ENCODE data around the gene ADCYAP1R1. TPM values are rescaled to one million over a fixed set of nuclear protein-coding genes. Genes with fewer than 3 reads are reported as not detected.

ADCYAP1R1 gene
- total RNA-seq, 1 experiment from 2014 or later = 0.12 TPM

GRCh38 chr7:31027161-31027965 lies 24.7 kb upstream of the ADCYAP1R1 start:
- Histone ChIP-seq H3K27ac (ENCODE audit: low read depth, low read length) (no peak overlapping the region), H3K4me3 (replicated peaks in 1 of 2; ENCODE audit: low read depth in 1 of 2, low read length in 2 of 2) (no peak overlapping the region), H4K20me1 (ENCODE audit: insufficient read depth) (no peaks in the 10 kb centered on the region), H3K9me2 (ENCODE audit: insufficient read depth) (no peaks in the 10 kb centered on the region), H3K9me3 (ENCODE audit: control insufficient read depth in 1 of 2, insufficient read depth in 1 of 2, low read depth in 1 of 2, low read length in 2 of 2) (no peaks in the 10 kb centered on the region), H3K79me2 (ENCODE audit: insufficient read depth, low read length) (no peaks in the 10 kb centered on the region), H3K4me2 (ENCODE audit: low read length) (no peak overlapping the region), H3K36me3 (ENCODE audit: control insufficient read depth in 1 of 2, insufficient read depth in 2 of 2, low read length in 2 of 2) (no peaks in the 10 kb centered on the region), H3K9ac (ENCODE audit: low read length) (no peak overlapping the region), H2AFZ (ENCODE audit: low read depth, low read length, poor library complexity, severe bottlenecking) (no peak overlapping the region), H3K27me3 (ENCODE audit: insufficient read depth, low read length) (no peaks in the 10 kb centered on the region), H3K4me1 (ENCODE audit: control insufficient read depth in 1 of 2, insufficient read depth in 2 of 2, low read length in 2 of 2) (no peaks in the 10 kb centered on the region)
- TF ChIP-seq CBX3 (IDR thresholded peaks at IDR 0.05; ENCODE audit: low read depth) (no peak), SP1 (IDR thresholded peaks at IDR 0.05; ENCODE audit: low read depth) (no peak), SRF (IDR thresholded peaks at IDR 0.05; ENCODE audit: low read depth) (no peak)
- DNase-seq (ENCODE audit: low read depth, low spot score) (no peak), ATAC-seq (no peak)
- no TSS peak for BruUV-seq (replicated peaks)
- POLR2A ChIA-PET = no interaction called here
- RAD21 ChIA-PET (ENCODE audit: low non-redundant PET in 1 of 2, low total read pairs in 2 of 2, uncharacterized antibody in 2 of 2, unreplicated experiment in 2 of 2) = no interaction called here
- intact Hi-C loops (cut with micrococcal nuclease) = no loop called here
- CTCF ChIA-PET = no interaction called here

- no TSS peak for BruUV-seq (replicated peaks)
- Histone ChIP-seq H2AFZ (ENCODE audit: low read depth, low read length, poor library complexity, severe bottlenecking) (no peak overlapping the region), H3K9me3 (ENCODE audit: control insufficient read depth in 1 of 2, insufficient read depth in 1 of 2, low read depth in 1 of 2, low read length in 2 of 2) (no peaks in the 10 kb centered on the region), H3K36me3 (ENCODE audit: control insufficient read depth in 1 of 2, insufficient read depth in 2 of 2, low read length in 2 of 2) (no peaks in the 10 kb centered on the region), H3K4me3 (replicated peaks in 1 of 2; ENCODE audit: low read depth in 1 of 2, low read length in 2 of 2) (no peak overlapping the region), H3K9me2 (ENCODE audit: insufficient read depth) (no peaks in the 10 kb centered on the region), H4K20me1 (ENCODE audit: insufficient read depth) (no peaks in the 10 kb centered on the region), H3K9ac (ENCODE audit: low read length) (no peak overlapping the region), H3K4me2 (ENCODE audit: low read length) (no peak overlapping the region), H3K27ac (ENCODE audit: low read depth, low read length) (no peak overlapping the region), H3K4me1 (ENCODE audit: control insufficient read depth in 1 of 2, insufficient read depth in 2 of 2, low read length in 2 of 2) (no peaks in the 10 kb centered on the region), H3K27me3 (ENCODE audit: insufficient read depth, low read length) (no peaks in the 10 kb centered on the region), H3K79me2 (ENCODE audit: insufficient read depth, low read length) (no peaks in the 10 kb centered on the region)
- CTCF ChIA-PET = no interaction called here
- no peak for DNase-seq (ENCODE audit: low read depth, low spot score)
- intact Hi-C loops (cut with micrococcal nuclease) = no loop called here
- no peak for ATAC-seq
- POLR2A ChIA-PET = no interaction called here
- RAD21 ChIA-PET (ENCODE audit: low non-redundant PET in 1 of 2, low total read pairs in 2 of 2, uncharacterized antibody in 2 of 2, unreplicated experiment in 2 of 2) = no interaction called here
- TF ChIP-seq ATF3 (IDR thresholded peaks at IDR 0.05) (no peak), YY1 (IDR thresholded peaks at IDR 0.05; ENCODE audit: extremely low read depth, insufficient replicate concordance, low read depth, low read length) (no peak), REST (IDR thresholded peaks at IDR 0.05; ENCODE audit: low read depth) (no peak), POLR2A (IDR thresholded peaks at IDR 0.05; ENCODE audit: borderline replicate concordance, extremely low read depth, insufficient read depth, insufficient read length) (no peak), SIN3A (IDR thresholded peaks at IDR 0.05; ENCODE audit: low read depth) (no peak), ZFX (IDR thresholded peaks at IDR 0.05) (no peak), CBX3 (IDR thresholded peaks at IDR 0.05; ENCODE audit: low read depth) (no peak), ZNF274 (IDR thresholded peaks at IDR 0.05; ENCODE audit: low read depth, low read length) (no peak), TCF7L2 (IDR thresholded peaks at IDR 0.05; ENCODE audit: borderline replicate concordance, extremely low read depth, insufficient read depth, insufficient read length) (no peak), EZH2phosphoT487 (IDR thresholded peaks at IDR 0.05; ENCODE audit: borderline replicate concordance) (no peak), RAD21 (IDR thresholded peaks at IDR 0.05; ENCODE audit: low read depth) (no peak), CTCF (IDR thresholded peaks at IDR 0.05 in 2 of 3, conservative IDR thresholded peaks at IDR 0.05 in 1 of 3; ENCODE audit: borderline replicate concordance in 1 of 3, insufficient read depth in 1 of 3, low read depth in 2 of 3, low read length in 2 of 3) (no peak), MAX (IDR thresholded peaks at IDR 0.05) (no peak)
Measured at GRCh38 chr7:31028006-31028405, 24.1 kb upstream of the ADCYAP1R1 start.

All from HCT116 (cell line).